HG03097 (cell line): ENCODE measurements around the gene CSDE1.
A peak's percentile ranks its signal among the peaks of the same experiment; 100 is the strongest.

Source experiments
- ATAC-seq: cut with Tn5 transposase; IDR thresholded peaks from one replicate; pipeline ENCODE4 v1.9.1; 2021; ENCODE audit not compliant: unreplicated experiment, low FRiP score

Gene CSDE1

DNA sequence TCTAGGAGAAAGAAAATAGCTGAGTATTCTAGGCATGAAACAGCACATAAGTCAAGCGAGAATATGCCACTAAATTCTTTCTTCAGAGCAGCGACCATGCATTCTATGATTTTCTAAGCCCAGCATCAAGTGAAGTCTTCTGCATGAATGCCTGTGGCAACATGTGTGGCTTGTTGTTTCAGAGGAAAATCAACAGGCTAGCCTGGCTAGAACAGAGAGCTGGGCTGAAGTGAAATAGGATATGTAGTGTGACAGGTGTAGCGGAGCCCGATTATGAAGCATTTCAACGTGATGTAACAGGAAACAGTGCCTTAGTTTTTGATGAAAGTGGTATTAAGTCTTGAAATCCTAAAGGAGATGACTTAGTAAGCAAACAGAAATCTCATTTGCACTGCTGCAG, 7.0 kb downstream of the CSDE1 start:
- no peak for ATAC-seq

DNA sequence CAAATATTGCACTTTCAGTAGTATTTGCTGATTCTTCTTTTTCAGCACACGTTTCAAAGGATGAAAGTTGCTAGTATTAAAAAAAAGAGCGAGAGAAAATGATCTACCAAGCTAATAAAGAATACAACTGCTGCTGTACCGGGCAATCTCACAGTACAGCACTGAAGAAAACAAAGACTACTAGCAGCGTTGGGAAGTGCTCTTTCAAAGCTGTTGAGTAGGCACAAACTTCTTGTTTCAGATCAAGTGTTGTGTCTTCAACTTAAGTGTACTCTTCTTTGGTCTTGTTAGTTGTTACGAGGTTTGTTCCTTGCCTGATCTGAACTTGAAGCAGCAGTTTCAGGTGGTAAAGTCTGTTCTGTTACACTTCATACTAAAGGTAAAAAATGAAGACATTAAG, 7.9 kb downstream of the CSDE1 start:
- ATAC-seq, result no peak

DNA sequence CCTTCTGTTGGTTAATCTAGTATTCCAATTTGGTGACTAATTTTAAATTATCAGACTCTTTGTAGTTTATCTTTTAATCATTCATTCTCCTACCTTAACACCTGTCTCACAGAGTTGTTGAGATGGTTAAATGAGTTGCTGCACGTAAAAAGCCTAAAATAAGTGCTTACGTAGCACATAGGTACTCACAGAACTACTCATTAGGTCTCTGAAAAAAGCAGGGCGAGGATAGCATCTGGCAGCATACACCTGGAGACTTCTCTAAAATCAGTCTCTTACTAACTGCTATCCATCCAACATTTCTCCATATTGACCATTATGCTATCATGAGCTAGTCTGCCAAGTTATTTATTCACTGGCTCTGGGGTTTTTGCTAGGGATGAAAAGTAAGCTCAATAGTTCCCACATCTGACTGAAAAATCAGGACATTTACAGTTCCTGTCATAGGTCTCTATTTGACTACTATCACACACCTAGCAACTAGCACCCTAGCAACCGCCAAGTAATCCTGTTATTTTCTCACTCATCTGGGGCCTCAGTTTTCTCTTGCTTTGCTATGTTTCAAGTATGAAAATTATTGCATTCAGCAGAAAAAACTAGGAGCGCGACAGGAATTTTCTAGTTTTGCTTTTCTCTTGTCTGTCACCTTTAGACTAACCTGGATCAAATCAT, 11.2 kb downstream of the CSDE1 start:
- ATAC-seq, result no peak

DNA sequence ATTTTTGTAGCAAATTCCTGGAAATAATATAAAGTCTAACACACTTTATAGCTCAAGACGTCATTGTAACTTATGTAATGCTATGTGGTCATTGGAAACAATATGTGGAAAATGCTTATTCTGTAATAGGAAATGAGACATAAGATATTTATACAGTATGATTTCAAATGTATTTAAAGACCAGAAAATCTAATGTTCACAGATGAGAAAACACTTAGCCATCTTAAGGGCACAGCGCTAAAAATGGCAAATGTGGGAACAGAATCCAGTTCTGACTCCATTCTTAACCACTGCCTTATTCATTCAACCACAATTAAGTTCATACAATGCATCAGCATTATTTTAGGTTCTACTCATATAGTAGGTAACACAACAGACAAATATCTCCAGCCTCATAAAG, 12.5 kb downstream of the CSDE1 start:
- ATAC-seq, result no peak

DNA sequence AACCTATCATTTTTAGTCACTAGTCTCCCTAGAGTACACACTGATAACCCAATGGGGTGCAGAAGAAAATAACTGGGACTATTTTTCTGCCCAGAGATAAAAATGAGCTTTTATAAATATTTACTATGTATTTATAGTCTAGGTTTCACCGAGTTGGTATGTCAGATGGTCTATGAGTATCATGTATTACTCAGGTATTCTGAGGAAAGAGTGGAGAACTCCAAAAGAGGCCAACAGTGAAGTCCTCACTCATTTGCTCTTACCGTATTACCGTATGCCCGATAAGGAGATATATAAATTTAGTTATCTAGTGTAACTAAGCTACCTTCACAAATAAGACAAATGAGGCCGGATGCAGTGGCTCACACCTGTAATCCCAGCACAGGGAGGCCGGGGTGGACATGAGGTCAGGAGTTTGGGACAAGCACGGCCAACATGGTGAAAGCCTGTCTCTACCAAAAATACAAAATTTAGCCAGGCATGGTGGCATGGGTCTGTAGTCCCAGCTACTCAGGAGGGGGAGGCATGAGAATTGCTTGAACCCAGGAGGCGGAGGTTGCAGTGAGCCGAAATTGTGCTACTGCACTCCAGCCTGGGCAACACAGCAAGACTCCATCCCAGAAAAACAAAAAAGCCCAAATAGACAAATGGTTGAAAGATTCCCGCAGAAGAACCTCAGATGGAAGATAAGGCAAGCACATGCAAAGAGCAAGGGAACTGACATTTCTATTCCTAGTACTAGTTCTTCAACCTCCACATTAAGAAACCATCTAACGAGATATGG, 15.6 kb downstream of the CSDE1 start:
- ATAC-seq, result no peak

DNA sequence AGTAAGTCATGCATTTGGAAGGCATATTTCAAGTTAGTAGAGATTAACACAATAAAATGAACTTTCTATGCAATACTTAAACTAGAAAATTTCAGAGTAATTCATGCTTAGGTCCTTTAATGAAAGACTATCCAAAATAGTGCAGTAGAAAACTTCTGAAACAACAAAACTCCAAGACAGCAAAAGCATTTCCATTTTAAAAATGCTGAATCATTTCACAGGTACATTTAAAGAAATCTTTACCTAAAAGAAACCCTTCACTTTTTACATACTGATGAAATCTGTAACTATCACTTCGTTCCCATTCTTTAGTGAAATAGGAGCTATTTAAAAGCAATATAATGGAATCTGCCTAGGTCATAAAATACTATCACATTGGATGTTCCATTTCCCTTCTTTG, 17.5 kb downstream of the CSDE1 start:
- no peak for ATAC-seq

DNA sequence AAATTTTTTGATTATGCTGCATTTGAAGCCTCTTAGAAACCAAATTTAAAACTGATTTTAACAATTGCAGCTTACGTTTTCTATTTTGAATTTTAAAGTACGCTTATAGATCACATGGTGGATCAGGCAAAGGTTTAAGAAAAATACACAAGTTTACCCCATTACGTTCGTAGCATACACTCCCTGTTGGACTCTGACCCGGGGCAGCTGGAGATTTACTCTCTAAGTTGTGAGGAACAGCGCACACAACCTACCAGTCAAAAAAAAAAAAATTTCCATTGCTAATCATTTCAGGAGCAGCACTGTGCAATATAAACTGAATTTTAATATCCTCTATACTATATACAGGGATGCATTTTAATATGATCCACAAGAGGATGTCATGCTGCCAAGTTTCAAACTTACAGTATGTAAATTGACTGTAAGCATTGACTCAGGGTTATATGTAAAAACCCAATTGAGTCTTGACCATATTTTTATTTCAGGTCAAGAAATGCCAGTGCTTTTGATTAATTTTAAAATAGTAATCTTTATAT, 20.4 kb downstream of the CSDE1 start:
- no peak for ATAC-seq

DNA sequence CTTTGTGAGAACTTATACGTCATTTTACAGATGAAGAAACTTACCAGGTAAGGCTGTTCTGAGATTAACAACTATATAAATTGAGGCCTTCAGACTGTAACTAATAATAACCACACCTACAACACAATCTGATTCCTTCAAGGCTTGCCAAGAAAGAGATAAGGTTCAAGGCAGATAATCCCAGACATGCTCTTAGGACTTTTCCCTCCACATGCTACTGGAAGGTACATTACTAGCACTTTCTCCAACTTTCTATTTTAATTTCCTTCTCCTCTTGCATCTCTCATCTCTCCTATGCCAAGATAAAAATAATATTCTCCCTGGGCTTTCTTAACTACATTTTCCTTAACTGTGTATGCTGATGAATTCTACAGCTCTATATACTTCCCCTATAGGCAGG, 22.3 kb downstream of the CSDE1 start:
- no peak for ATAC-seq

DNA sequence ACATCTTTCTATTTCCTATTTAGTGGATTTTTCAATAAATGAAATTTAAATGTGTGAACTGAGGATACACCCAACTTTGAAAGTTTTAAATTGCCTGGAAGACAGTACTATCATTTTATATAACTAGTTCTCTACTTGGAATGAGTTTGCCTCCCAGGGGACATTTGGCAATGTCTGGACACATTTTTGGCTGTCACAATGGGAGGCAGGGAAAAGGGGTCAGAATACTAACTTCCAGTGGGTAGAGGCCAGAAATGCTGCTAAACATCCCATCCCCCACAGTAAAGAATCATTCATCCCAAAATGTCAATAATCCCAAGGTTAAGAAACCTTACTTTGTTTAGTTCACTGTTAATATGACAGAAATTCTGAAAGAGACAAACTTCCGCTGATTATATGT, 28.0 kb downstream of the CSDE1 start:
- no peak for ATAC-seq

DNA sequence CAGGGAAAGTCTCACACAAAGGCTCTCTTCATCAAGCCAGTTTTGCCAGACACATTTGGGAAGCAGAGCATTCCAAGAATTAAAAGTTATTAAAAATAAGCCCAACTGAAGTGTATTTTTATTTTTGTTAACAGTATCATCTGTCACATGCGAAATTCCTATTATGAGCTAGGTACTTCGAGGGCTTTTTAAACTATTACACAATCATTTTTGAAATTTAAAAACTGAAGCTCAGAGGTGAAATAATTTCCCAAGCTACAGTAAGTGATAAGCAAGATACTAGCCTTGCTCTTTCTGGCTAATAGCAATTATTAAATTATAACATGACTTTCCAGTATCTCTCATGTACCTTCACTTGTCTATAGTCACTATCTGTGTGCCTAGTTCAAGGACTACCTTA, 29.2 kb downstream of the CSDE1 start:
- ATAC-seq, result no peak

DNA sequence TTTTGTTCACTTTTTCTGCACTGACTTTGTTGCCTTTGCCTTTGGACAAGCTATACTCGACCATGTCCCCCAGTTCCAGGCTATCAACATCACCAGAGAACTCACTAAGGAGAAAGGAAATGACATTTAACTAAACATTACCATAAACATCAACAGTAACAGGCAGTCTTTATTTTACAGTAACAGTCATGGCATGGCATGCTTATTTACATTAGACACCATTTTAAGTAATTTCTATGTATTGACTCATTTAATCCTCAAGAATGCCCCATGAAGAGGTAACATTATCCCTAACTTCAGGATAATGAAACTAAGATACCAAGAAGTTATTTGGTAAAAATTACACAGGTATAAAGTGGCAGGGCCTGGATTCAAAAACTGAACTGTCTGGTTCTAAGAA, 32.6 kb downstream of the CSDE1 start:
- no peak for ATAC-seq

DNA sequence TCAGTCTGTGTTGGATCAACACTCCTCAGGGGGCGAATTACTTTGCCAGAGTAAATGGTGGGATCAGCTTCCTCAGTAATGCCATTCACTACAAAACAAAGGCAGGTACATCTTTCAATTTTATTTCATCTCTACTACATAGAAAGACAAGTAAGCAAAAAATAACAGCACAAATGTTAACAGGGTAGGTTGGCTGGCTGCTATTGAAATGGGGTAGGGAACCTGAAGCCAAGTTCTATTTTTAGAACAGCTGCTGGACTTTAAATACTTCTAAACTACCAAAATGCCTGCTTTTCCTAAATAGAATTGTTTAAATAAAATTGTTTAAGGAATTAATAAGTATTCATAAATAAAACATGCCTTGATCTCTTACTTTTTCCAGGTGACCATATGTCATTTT, 33.9 kb downstream of the CSDE1 start:
- ATAC-seq, result no peak

DNA sequence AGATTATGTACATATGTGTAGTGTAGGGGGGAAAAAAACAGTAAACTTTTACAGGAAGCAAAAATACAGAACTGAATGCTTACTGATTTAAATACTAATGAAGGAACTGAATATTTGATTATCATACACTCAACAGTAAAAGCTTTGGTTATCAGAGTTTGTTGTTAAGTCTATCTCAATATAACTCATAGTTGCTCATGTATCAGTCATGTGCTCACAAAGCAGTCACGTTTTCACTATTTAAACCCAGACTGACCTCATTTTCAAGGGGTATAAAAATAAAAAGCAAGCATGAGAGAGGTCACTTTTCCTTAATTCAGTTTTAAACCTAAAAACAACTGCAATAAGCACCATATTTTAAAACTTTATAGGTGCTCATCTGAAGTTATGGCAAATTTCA, 34.3 kb downstream of the CSDE1 start:
- no peak for ATAC-seq

DNA sequence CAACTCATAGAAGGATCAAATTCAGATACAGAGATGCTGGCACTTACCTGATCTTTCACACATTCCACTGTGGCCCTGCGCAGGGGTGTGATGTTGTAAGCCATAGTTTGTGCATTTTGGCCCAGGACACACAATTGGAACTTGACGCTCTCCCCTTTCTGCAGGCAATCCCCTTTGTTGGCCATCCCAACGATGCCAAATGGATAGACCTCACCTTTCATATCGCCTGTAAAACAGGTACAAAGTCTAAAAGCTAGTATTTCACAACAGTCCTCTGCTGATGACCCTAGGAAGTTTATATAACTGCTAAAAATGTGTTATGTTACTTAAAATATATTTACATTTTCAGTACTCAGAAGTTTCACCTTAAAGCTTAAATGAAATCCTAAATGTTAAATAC, 37.3 kb downstream of the CSDE1 start:
- no peak for ATAC-seq

DNA sequence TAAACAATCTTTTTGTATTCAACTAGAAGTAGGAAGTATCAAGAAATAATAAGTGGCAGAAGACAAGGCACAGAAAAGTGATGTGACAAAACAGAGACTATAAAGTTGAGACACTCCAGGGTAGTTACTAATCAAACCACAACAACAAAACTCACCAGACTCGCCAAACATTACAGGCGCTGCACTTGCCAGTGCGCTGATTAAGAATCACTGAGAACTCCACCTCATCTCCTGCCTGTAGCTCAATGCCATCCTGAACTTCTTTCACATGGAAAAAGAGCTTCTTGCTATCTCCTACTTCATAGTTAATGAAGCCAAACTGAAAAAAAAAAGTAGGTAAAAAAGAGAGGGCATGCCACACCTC, 38.4 kb downstream of the CSDE1 start:
- no peak for ATAC-seq

DNA sequence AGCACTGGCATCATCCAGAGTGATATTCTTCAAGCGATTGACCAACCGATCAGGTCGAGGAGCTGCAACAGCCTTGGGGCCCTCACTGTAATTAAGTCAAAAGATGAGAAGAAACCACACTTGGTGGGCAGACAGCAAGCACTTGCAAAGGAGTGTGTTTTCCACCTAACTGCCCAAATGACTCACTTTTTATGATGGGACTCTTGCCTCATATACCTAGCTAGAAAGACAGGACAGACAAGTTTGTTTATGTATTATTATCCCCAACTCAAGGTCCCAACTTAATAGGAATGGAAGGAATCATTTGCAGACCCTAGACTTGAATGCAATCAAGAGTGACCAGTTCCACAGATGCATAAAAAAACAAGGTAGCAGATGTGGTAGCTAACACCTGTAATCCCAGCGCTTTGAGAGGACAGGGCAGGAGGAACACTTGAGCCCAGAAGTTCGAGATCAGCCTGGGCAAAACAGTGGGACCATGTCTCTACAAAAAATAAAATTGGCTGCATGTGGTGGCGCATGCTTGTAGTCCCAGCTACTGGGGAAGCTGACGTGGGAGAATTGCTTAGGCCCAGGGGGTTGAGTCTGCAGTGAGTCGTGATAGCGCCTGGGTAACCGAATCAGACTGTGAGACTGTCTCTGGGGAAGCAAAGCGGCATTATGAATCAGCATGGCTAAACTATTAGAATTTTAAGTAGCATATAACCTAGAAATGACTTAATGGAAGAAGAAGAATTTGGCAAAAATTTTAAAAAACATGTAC, 38.9 kb downstream of the CSDE1 start:
- ATAC-seq, result no peak

DNA sequence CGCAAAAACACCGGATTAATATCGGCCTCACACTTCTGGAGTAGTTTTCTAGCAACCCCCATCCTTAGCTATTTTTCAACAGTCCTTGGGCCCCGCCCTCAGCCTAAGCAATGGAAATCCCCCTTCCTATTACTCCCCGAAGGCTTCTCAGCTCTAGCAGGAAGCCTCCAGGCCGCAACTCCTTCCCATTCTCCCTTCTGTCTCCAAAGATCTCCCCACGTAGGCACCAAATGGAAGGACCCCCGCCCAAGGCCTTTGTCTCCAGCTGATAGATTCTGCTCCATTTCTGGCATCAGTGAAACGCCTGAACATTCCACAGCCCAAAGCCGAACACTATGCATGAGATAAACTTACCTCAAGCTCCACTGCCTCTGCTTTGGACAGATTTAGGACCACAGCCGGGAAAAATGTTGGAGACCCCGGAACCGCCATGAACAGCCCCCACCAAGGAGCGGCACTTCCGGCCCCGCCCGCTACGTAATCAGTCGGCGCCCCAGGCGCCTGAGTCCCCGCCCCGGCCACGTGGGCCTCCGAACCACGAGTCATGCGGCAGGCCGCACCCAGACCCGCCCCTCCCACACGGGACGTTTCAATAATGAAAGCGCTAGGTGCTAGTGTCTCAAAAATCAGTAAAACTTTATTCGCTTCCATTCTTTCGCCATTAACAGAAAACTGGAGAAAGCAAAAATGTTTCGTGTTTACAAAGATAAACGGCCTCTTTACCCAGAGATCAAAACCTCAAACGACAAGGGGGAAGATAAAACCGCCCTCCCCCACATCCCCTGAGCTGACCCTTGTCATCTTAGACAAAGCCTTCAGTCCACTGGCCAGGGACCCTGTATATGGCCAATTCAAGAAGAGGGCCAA, 41.2 kb downstream of the CSDE1 start, which contains the start of gene NRAS:
TSS of gene NRAS (minus strand) at position 468 of the 867 bp plus-strand sequence. CDS start 611 bp downstream, outside the sequence.
- ATAC-seq, result peak; percentile 87

DNA sequence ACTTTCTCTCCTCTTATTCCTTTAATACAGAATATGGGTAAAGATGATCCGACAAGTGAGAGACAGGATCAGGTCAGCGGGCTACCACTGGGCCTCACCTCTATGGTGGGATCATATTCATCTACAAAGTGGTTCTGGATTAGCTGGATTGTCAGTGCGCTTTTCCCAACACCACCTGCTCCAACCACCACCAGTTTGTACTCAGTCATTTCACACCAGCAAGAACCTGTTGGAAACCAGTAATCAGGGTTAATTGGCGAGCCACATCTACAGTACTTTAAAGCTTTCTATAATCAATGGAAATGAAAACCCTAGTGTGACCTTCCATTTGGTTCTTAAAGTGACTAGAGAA, 41.9 kb downstream of the CSDE1 start:
- no peak for ATAC-seq

DNA sequence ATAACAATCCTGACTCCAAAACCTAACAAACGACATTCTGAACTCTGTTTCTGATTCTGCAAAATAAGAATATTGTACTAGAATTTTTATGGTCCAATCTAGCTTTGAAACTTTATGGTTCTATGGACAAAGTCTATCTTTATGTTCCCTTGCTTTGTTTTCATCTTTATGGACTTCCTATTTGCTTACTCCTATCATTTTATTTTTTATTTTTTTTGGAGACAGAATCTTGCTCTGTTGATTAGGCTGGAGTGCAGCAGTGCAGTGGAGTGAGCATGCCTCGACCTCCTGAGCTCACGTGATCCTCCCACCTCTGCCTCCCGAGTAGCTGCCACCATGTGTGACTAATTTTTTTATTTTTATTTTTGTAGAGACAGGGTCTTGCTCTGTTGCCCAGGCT, 44.8 kb downstream of the CSDE1 start:
- no peak for ATAC-seq

DNA sequence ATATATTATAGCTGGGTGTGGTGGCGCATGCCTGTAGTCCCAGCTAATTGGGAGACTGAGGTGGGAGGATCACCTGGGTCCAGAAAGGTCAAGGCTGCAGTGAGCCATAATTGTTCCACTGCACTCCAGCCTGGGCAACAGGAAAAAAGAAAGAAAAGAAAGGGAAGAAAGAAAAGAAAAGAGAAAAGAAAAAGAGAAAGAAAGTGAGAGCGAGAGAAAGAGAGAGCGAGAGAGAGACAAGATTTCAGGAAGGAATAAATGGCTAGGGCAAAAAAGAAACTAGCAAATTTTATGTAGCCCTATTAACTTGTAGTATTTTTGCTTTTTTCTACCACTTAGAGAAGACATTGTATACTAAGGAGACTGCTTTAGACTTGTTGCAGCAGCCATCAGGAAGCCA, 47.4 kb downstream of the CSDE1 start:
- no peak for ATAC-seq

DNA sequence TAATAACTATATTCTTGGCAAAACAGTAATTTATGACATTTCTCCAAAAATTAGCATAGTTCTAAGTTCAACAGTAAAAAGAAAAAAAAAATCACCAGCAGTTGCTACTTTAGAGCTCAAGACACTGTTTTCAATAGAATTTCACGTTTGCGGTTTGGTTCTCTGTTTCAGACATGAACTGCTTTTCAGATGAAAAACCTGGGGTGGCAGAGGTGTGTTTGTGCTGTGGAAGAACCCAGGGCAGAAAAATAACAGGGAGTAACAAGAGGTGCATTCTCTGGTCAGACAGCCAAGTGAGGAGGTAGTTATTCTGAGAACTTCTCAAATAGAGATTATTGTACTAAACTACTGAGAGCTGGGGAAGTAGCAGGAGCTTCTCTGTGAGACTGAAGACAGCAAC, 50.2 kb downstream of the CSDE1 start:
- ATAC-seq, result no peak
